ENCODE data around the gene POLD1.
A peak's percentile ranks its signal among the peaks of the same experiment; 100 is the strongest.

Gene POLD1

GRCh38 chr19:50413531-50413930 is 29.4 kb downstream of the POLD1 start:
- TF ChIP-seq CTCF (IDR thresholded peaks at IDR 0.05; ENCODE audit: low read depth, low read length): no peak
- H3K4me3 ChIP-seq (ENCODE audit: low read depth, low read length): no peak overlapping the region

GRCh38 chr19:50414864-50415660 is 30.9 kb downstream of the POLD1 start:
- no peak overlapping the region for H3K4me3 ChIP-seq (ENCODE audit: low read depth, low read length)

GRCh38 chr19:50415661-50416033 is 31.5 kb downstream of the POLD1 start:
- TF ChIP-seq CTCF (IDR thresholded peaks at IDR 0.05; ENCODE audit: low read depth, low read length): no peak
- no peak overlapping the region for H3K4me3 ChIP-seq (ENCODE audit: low read depth, low read length)

More at GRCh38 chr19:50414864-50415660, 30.9 kb downstream of the POLD1 start:
- peak; percentile 79 for TF ChIP-seq CTCF (IDR thresholded peaks at IDR 0.05; ENCODE audit: low read depth, low read length)

GRCh38 chr19:50416034-50416977 is 32.2 kb downstream of the POLD1 start:
- H3K4me3 ChIP-seq (ENCODE audit: low read depth, low read length): no peak overlapping the region
- no peak for TF ChIP-seq CTCF (IDR thresholded peaks at IDR 0.05; ENCODE audit: low read depth, low read length)

GRCh38 chr19:50417111-50418081 is 33.2 kb downstream of the POLD1 start:
- TF ChIP-seq CTCF (IDR thresholded peaks at IDR 0.05; ENCODE audit: low read depth, low read length): no peak
- H3K4me3 ChIP-seq (ENCODE audit: low read depth, low read length): no peak overlapping the region

GRCh38 chr19:50418176-50419021 is 34.3 kb downstream of the POLD1 start, which contains the start of gene SPIB:
Gene SPIB (plus strand): TSS chr19:50418938. CDS start chr19:50418963, 25 bp downstream.
- no peak for TF ChIP-seq CTCF (IDR thresholded peaks at IDR 0.05; ENCODE audit: low read depth, low read length)
- H3K4me3 ChIP-seq (ENCODE audit: low read depth, low read length): no peak within 1 kb of the TSS

Data from WI38 (cell line).